Liver (tissue), 3 donors: ENCODE data around the gene ABLIM1.

Experiments
- NR2F2 ChIP-seq: IDR thresholded peaks from 2 replicates; pipeline ENCODE4 v1.6.1; 2016; ENCODE audit warnings: antibody characterized with exemption
- RAD21 ChIP-seq, 2 donors: IDR thresholded peaks; 2 replicates each; pipeline ENCODE4 v1.6.1; 2016; ENCODE audit warnings: antibody characterized with exemption in 2 of 2, mild to moderate bottlenecking in 2 of 2
- SP1 ChIP-seq: IDR thresholded peaks from 2 replicates; pipeline ENCODE4 v1.6.1; 2018; ENCODE audit warnings: antibody characterized with exemption, mild to moderate bottlenecking
- YY1 ChIP-seq: IDR thresholded peaks from 2 replicates; pipeline ENCODE4 v1.6.1; 2016; ENCODE audit warnings: antibody characterized with exemption, mild to moderate bottlenecking
- TF ChIP-seq, protein P1 (sequence below): IDR thresholded peaks from 2 replicates; pipeline ENCODE4 v1.6.1; 2016; ENCODE audit warnings: antibody characterized with exemption, mild to moderate bottlenecking
- TF ChIP-seq, protein P2 (sequence below): IDR thresholded peaks from 2 replicates; pipeline ENCODE4 v1.6.1; 2016; ENCODE audit warnings: antibody characterized with exemption
- TF ChIP-seq, protein P3 (sequence below): fragments of 150-350 bp; IDR thresholded peaks from 2 replicates; pipeline ENCODE4 v1.5.1; 2017; ENCODE audit warnings: improper control_type of control experiment, low read depth, low read length; ENCODE audit not compliant: missing input control
- TF ChIP-seq, protein P4 (sequence below): IDR thresholded peaks from 2 replicates; pipeline ENCODE4 v1.6.1; 2016; ENCODE audit warnings: antibody characterized with exemption
- donor health status: healthy.
- donor health status: healthy.

DNA sequence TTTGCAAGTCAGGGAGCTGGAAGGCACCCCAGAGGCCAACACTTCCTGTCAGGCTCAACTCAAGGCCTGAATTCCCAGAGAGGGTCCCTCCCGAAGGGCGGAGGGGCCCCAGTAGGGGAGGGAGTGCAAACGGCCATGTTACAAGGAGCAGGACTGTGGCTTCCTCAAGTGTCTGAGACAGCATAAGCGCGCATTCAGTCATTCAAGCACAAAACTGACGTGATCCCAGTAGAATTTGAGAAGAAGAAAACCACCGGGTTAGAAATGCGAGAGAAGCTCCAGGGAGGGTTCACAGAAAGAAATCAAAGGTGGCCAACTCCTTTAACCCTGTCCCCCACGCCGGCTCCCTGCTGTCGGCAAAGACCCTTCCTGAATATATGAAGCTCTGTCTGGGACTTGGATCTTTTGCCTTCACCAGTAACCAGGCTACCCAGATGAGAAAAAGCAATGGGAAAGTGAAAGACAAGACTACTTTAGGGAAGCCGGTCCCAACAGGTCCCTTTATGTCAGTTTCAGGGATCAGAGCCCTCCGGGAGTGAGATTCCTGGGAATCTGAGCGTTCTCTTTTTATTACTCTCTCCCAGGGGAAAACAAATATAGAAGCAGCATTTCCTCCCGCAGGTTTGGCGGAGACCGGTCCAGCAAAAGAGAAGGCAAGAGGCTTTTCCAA lies 255.1 kb downstream of the ABLIM1 start:
- TF ChIP-seq RAD21 (IDR thresholded peaks at IDR 0.05) (no peak), SP1 (no peak), NR2F2 (no peak), YY1 (no peak)
- TF ChIP-seq, protein P1, sequence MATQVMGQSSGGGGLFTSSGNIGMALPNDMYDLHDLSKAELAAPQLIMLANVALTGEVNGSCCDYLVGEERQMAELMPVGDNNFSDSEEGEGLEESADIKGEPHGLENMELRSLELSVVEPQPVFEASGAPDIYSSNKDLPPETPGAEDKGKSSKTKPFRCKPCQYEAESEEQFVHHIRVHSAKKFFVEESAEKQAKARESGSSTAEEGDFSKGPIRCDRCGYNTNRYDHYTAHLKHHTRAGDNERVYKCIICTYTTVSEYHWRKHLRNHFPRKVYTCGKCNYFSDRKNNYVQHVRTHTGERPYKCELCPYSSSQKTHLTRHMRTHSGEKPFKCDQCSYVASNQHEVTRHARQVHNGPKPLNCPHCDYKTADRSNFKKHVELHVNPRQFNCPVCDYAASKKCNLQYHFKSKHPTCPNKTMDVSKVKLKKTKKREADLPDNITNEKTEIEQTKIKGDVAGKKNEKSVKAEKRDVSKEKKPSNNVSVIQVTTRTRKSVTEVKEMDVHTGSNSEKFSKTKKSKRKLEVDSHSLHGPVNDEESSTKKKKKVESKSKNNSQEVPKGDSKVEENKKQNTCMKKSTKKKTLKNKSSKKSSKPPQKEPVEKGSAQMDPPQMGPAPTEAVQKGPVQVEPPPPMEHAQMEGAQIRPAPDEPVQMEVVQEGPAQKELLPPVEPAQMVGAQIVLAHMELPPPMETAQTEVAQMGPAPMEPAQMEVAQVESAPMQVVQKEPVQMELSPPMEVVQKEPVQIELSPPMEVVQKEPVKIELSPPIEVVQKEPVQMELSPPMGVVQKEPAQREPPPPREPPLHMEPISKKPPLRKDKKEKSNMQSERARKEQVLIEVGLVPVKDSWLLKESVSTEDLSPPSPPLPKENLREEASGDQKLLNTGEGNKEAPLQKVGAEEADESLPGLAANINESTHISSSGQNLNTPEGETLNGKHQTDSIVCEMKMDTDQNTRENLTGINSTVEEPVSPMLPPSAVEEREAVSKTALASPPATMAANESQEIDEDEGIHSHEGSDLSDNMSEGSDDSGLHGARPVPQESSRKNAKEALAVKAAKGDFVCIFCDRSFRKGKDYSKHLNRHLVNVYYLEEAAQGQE, result no peak
- TF ChIP-seq, protein P2, sequence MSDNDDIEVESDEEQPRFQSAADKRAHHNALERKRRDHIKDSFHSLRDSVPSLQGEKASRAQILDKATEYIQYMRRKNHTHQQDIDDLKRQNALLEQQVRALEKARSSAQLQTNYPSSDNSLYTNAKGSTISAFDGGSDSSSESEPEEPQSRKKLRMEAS, result no peak
- TF ChIP-seq, protein P3, sequence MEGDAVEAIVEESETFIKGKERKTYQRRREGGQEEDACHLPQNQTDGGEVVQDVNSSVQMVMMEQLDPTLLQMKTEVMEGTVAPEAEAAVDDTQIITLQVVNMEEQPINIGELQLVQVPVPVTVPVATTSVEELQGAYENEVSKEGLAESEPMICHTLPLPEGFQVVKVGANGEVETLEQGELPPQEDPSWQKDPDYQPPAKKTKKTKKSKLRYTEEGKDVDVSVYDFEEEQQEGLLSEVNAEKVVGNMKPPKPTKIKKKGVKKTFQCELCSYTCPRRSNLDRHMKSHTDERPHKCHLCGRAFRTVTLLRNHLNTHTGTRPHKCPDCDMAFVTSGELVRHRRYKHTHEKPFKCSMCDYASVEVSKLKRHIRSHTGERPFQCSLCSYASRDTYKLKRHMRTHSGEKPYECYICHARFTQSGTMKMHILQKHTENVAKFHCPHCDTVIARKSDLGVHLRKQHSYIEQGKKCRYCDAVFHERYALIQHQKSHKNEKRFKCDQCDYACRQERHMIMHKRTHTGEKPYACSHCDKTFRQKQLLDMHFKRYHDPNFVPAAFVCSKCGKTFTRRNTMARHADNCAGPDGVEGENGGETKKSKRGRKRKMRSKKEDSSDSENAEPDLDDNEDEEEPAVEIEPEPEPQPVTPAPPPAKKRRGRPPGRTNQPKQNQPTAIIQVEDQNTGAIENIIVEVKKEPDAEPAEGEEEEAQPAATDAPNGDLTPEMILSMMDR, result no peak
- TF ChIP-seq, protein P4, sequence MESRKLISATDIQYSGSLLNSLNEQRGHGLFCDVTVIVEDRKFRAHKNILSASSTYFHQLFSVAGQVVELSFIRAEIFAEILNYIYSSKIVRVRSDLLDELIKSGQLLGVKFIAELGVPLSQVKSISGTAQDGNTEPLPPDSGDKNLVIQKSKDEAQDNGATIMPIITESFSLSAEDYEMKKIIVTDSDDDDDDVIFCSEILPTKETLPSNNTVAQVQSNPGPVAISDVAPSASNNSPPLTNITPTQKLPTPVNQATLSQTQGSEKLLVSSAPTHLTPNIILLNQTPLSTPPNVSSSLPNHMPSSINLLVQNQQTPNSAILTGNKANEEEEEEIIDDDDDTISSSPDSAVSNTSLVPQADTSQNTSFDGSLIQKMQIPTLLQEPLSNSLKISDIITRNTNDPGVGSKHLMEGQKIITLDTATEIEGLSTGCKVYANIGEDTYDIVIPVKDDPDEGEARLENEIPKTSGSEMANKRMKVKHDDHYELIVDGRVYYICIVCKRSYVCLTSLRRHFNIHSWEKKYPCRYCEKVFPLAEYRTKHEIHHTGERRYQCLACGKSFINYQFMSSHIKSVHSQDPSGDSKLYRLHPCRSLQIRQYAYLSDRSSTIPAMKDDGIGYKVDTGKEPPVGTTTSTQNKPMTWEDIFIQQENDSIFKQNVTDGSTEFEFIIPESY, result no peak
